Transverse colon (tissue), 4 donors: ENCODE measurements around the gene SLC25A18. TPM values are rescaled to one million over a fixed set of nuclear protein-coding genes. Genes with fewer than 3 reads are reported as not detected.
A peak's percentile ranks its signal among the peaks of the same experiment; 100 is the strongest.

ENCODE experiments used
- DNase-seq: peaks from one replicate; pipeline ENCODE4 v3.0.0-alpha.2; 2019
- H3K27ac ChIP-seq, 4 donors: fragments of 200-600 bp; sonication (generic); 2 replicates each; pipeline ENCODE4 v1.5.1; 2016 to 2018; ENCODE audit warnings: inconsistent platforms in 4 of 4
- H3K27me3 ChIP-seq: fragments of 200-600 bp; sonication (generic); 2 replicates; pipeline ENCODE4 v1.5.1; 2017; ENCODE audit warnings: inconsistent platforms
- H3K36me3 ChIP-seq, 4 donors: fragments of 200-600 bp; sonication (generic); 2 replicates each; pipeline ENCODE4 v1.5.1; 2017 to 2019; ENCODE audit warnings: inconsistent platforms in 4 of 4
- H3K4me1 ChIP-seq, 4 donors: fragments of 200-600 bp; sonication (generic); 2 replicates each; pipeline ENCODE4 v1.5.1; 2017 to 2020; ENCODE audit warnings: inconsistent platforms in 4 of 4
- H3K4me3 ChIP-seq, 4 donors: fragments of 200-600 bp; sonication (generic); 1 replicate in 1 of 4; 2 replicates in 3 of 4; pipeline versions ENCODE4 v1.5.1 to v1.6.1; 2017 to 2019; ENCODE audit warnings: inconsistent platforms in 4 of 4
- H3K9me3 ChIP-seq, 2 donors: fragments of 200-600 bp; sonication (generic); 2 replicates each; pipeline ENCODE4 v1.5.1; 2017 to 2019; ENCODE audit warnings: inconsistent platforms in 2 of 2
- EP300 ChIP-seq: sonication (generic); formaldehyde crosslinking; IDR thresholded peaks from one replicate; pipeline ENCODE4 v1.6.1; 2017; ENCODE audit warnings: antibody characterized with exemption, low read depth
- POLR2A ChIP-seq: fragments of 450-650 bp; IDR thresholded peaks from one replicate; pipeline ENCODE4 v1.6.1; 2016; ENCODE audit warnings: antibody characterized with exemption, mild to moderate bottlenecking, moderate library complexity
- POLR2AphosphoS5 ChIP-seq, 3 donors: sonication (generic); formaldehyde crosslinking; IDR thresholded peaks; one replicate each; pipeline ENCODE4 v1.6.1; 2016; ENCODE audit warnings: antibody characterized with exemption in 3 of 3
- WGBS, 2 donors: methylation state at CpG; one replicate each; pipeline ENCODE4 v1.1.5; 2018; ENCODE audit warnings: low coverage in 1 of 2; 5-methylcytosine and 5-hydroxymethylcytosine counted together
- in situ Hi-C, 4 donors: fragments of 200-750 bp; cut with MboI; loops; one replicate each; pipeline versions ENCODE4 v1.15.0 to v1.15.1; 2017; ENCODE audit warnings: low sequenced_read_pairs in 3 of 4, low pct_ligation_motif_present in 1 of 4, low pct_unique_long_range_greater_than_20kb in 1 of 4
- intact Hi-C: fragments of 100-400 bp; cut with DNase I; formaldehyde crosslinking; loops from one replicate; pipeline ENCODE4 v1.15.1; 2023; ENCODE audit warnings: low total_unique reads
- total RNA-seq, 4 donors: library from RNA; depleted of rRNA; stranded (reverse); fragments of >200 nt; gene quantifications; one replicate each; pipeline ENCODE4 v1.1.0, GENCODE V29; 2016
- TF ChIP-seq, protein P1 (sequence below), 5 experiments: fragments of 200-600 bp in 3 of 5; fragments of 450-650 bp in 2 of 5; sonication (generic) in 3 of 5; IDR thresholded peaks; 1 replicate in 2 of 5; 2 replicates in 3 of 5; pipeline ENCODE4 v1.5.1; 2016 to 2017; ENCODE audit warnings: antibody characterized with exemption in 5 of 5, inconsistent platforms in 3 of 5, mild to moderate bottlenecking in 2 of 5, moderate library complexity in 1 of 5

Gene SLC25A18
- total RNA-seq, 4 donors from 2014 or later = 0.75 to 40.4 (median 1.5) TPM

DNA sequence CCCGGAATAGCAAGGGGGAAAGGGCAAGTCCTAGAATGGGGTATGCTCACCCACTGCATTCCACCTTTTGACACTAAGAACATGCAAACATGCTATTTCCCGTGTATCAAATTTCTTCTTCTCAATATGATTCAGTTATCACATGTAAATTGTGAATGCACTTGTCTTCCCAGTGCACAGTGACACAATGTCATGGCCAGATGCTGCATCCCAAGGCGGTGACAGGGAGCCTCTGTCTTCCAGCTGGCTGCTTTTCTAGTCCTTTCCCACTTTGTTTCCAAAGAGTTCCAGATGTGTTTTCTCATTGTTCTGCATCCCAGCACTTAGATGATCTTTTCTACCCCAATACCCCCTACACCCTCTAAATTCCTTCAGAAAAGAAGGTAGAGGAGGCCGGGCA, 12.4 kb downstream of the SLC25A18 start:
- Histone ChIP-seq H3K36me3 (no peaks in the 10 kb centered on the region), H3K4me1 (peaks cover 0 to 11% (median 10%) of the 10 kb centered on the region in 4 donors), H3K27me3 (no peaks in the 10 kb centered on the region), H3K27ac (no peak overlapping the region), H3K4me3 (no peak overlapping the region), H3K9me3 (no peaks in the 10 kb centered on the region)
- intact Hi-C loops (no loop called here), in situ Hi-C loops (no loop called here)
- 86 to 91% methylated on average over 4 of the region's 4 CpGs for WGBS, 2 donors
- no peak for DNase-seq
- TF ChIP-seq POLR2AphosphoS5 (IDR thresholded peaks at IDR 0.05) (no peak), POLR2A (no peak), EP300 (no peak)
- TF ChIP-seq, protein P1, sequence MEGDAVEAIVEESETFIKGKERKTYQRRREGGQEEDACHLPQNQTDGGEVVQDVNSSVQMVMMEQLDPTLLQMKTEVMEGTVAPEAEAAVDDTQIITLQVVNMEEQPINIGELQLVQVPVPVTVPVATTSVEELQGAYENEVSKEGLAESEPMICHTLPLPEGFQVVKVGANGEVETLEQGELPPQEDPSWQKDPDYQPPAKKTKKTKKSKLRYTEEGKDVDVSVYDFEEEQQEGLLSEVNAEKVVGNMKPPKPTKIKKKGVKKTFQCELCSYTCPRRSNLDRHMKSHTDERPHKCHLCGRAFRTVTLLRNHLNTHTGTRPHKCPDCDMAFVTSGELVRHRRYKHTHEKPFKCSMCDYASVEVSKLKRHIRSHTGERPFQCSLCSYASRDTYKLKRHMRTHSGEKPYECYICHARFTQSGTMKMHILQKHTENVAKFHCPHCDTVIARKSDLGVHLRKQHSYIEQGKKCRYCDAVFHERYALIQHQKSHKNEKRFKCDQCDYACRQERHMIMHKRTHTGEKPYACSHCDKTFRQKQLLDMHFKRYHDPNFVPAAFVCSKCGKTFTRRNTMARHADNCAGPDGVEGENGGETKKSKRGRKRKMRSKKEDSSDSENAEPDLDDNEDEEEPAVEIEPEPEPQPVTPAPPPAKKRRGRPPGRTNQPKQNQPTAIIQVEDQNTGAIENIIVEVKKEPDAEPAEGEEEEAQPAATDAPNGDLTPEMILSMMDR (IDR thresholded peaks at IDR 0.05) = no peak

DNA sequence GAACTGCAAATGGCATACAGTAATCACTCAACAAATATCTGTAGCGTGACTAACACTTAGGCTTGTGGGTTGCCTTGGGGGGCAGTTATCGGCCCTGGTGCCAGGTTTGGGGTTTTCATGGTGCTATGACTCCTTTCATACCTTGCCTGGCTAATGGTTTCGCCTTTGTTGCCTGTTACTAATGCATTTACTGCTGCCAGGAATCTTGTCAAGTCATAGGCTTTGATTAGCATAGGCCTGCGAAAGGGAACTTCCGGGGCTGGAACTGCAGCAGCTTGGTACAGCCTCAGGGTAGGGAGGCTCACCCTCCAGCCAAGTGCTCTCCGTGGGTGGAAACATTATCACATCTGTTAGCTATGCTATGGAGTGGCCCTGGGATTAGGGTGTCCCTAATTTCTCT, 13.2 kb downstream of the SLC25A18 start:
- no peak overlapping the region for H3K4me3 ChIP-seq
- H3K36me3 ChIP-seq = no peaks in the 10 kb centered on the region
- no peaks in the 10 kb centered on the region for H3K27me3 ChIP-seq
- no peak overlapping the region for H3K27ac ChIP-seq
- in situ Hi-C loops (no loop called here), intact Hi-C loops (no loop called here)
- peaks cover 0 to 11% (median 7%) of the 10 kb centered on the region in 4 donors for H3K4me1 ChIP-seq
- WGBS, 2 donors = 75% methylated on average over 6 of the region's 6 CpGs; no CpG with 5 or more reads in 1 of the 2 donors
- DNase-seq = no peak
- H3K9me3 ChIP-seq = no peaks in the 10 kb centered on the region
- no peak for TF ChIP-seq POLR2A
- no peak for TF ChIP-seq POLR2AphosphoS5 (IDR thresholded peaks at IDR 0.05)
- TF ChIP-seq, protein P1 (IDR thresholded peaks at IDR 0.05) = no peak
- no peak for TF ChIP-seq EP300

DNA sequence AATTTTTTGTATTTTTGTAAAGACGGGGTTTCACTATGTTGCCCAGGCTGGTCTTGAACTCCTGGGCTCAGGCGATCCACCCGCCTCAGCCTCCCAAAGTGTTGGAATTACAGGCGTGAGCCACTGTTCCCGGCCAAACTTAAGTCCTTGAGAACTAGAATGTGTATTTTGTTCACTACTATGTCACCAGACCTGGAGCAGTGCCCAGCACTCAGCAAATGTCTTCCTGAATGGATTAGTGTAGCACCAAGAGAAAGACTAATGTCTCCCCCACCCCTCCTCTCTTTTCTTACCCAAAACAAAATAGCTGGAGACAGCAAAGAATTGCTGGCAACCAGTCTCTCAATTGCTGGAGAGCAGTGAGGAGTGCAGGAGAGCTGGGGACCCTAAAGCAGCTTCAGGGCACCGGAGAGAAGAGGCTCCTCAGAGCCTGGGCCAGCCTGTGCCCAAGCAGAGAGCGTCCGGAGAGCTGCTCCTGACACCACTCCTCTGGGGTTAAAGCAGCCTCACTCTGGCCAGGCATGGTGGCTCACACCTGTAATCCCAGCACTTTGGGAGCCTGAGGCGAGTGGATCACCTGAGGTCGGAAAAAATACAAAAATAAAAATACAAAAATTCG, 14.9 kb downstream of the SLC25A18 start:
- TF ChIP-seq, protein P1 (IDR thresholded peaks at IDR 0.05) = no peak
- TF ChIP-seq EP300 (no peak), POLR2AphosphoS5 (IDR thresholded peaks at IDR 0.05) (no peak), POLR2A (no peak)
- Histone ChIP-seq H3K9me3 (no peaks in the 10 kb centered on the region), H3K27me3 (no peaks in the 10 kb centered on the region), H3K36me3 (no peaks in the 10 kb centered on the region), H3K27ac (peak overlapping the region in 3 of 4 donors; percentile 12 to 51 (median 18)), H3K4me1 (peaks cover 0 to 4% (median 0%) of the 10 kb centered on the region in 4 donors), H3K4me3 (no peak overlapping the region)
- DNase-seq = peak; percentile 53
- in situ Hi-C loops = no loop called here
- WGBS, 2 donors = 69 to 88% methylated on average over 1 to 11 of the region's 11 CpGs
- intact Hi-C loops = no loop called here

GRCh38 chr22:17579535-17579981, 16.3 kb downstream of the SLC25A18 start:
- H3K27ac ChIP-seq = no peak overlapping the region
- H3K9me3 ChIP-seq = no peaks in the 10 kb centered on the region
- H3K36me3 ChIP-seq = no peaks in the 10 kb centered on the region
- in situ Hi-C loops (no loop called here), intact Hi-C loops (no loop called here)
- no peaks in the 10 kb centered on the region for H3K27me3 ChIP-seq
- no peak for DNase-seq
- no peak overlapping the region for H3K4me3 ChIP-seq
- TF ChIP-seq POLR2AphosphoS5 (IDR thresholded peaks at IDR 0.05) (no peak), POLR2A (no peak), EP300 (no peak)
- TF ChIP-seq, protein P1 (IDR thresholded peaks at IDR 0.05) = no peak
- peaks cover 0 to 4% (median 0%) of the 10 kb centered on the region in 4 donors for H3K4me1 ChIP-seq
- WGBS, 2 donors = 86 to 90% methylated on average over 5 to 14 of the region's 14 CpGs
